Measurements from ENCODE around the gene PDZRN3.

Gene PDZRN3

GRCh38 chr3:73624821-73625665, at the start of gene PDZRN3:
Gene PDZRN3, minus strand, starts transcription at chr3:73624941.
- DNase-seq (ENCODE audit: low spot score), result no peak

GRCh38 chr3:73674280-73674679, 49.5 kb upstream of the PDZRN3 start:
- no peak for DNase-seq (ENCODE audit: low spot score)

DNA sequence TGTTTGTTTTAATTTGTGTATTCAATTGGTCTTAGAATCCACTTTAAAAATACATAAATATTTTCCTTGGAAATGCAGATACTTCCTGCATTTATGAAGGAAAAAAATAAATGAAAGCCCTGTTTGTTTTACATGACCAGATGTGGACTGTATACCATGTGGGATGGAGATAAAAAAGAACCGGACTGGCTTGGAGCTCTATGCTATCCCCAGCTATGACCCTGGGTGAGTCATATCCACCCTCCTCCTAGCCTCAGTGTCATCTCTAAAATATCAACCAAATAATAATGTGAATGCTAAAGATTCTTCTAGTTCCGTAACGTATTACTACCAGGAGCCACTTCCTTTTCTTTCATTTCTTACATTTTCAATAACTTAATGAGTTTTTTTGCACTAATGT, 44.5 kb upstream of the PDZRN3 start:
- DNase-seq (ENCODE audit: low spot score), result no peak

DNA sequence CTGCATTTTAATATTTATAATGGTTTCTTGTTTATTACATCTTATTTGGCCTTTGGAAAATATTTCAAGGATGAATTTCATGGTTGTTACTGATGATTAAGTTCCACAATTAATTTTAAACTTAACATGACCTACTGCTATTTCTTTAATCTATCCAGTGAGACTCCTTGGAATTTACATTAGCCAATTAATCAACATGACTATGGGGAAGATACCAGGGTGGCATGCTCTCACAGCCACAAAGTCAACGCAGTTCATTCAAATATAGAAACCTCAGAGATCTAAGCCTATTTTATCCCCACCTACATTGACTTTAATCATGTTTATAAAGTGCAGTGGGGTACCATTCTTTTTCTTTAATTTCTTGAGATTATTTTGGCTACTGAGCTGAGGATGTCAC, 43.6 kb upstream of the PDZRN3 start:
- DNase-seq (ENCODE audit: low spot score), result no peak

GRCh38 chr3:73667889-73668288, 43.1 kb upstream of the PDZRN3 start:
- DNase-seq (ENCODE audit: low spot score), result no peak

DNA sequence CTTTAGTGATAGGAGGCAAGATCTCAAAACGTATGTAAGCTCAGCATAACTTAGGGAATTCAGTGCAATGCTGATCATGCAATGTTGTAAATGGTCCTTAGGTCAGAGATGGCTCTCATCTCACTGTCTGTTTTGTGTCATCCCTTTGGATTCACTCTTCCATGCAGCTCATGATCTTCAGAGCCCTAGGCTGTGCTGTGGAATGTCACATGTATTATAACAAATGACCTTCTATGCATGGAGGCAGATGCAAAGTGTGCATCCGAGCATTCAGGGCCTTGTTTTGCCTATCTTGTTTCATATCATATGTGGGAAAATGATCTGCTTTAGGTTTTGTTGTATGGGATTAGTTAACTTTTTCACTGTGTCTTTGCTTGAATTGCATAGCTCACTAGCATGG, 40.5 kb upstream of the PDZRN3 start:
- no peak for DNase-seq (ENCODE audit: low spot score)

- DNase-seq (ENCODE audit: low spot score), result no peak
Observed at GRCh38 chr3:73664389-73664788, 39.6 kb upstream of the PDZRN3 start.

GRCh38 chr3:73663495-73663894, 38.8 kb upstream of the PDZRN3 start:
- DNase-seq (ENCODE audit: low spot score), result no peak

GRCh38 chr3:73661265-73661664, 36.5 kb upstream of the PDZRN3 start:
- no peak for DNase-seq (ENCODE audit: low spot score)

DNA sequence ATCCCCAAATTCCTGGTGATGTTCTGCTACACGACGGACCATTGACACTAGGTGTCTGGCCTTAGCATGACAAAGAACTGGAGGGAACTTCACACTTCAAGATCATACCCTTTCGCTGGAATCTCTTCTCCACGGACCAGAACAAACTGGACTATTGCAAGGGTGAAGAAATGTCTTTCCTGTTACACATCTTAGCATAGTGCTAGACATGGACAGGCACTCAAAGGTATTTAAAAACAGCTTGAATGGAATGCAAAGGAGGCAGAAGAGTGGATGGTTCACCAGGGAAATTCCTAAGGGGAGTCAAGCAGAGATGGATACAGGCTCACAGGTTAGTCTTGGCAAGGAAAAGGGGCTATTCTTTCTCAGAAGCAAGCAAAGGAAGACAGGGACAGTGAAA, 33.5 kb upstream of the PDZRN3 start:
- no peak for DNase-seq (ENCODE audit: low spot score)

GRCh38 chr3:73657186-73657585, 32.4 kb upstream of the PDZRN3 start:
- DNase-seq (ENCODE audit: low spot score), result no peak

DNA sequence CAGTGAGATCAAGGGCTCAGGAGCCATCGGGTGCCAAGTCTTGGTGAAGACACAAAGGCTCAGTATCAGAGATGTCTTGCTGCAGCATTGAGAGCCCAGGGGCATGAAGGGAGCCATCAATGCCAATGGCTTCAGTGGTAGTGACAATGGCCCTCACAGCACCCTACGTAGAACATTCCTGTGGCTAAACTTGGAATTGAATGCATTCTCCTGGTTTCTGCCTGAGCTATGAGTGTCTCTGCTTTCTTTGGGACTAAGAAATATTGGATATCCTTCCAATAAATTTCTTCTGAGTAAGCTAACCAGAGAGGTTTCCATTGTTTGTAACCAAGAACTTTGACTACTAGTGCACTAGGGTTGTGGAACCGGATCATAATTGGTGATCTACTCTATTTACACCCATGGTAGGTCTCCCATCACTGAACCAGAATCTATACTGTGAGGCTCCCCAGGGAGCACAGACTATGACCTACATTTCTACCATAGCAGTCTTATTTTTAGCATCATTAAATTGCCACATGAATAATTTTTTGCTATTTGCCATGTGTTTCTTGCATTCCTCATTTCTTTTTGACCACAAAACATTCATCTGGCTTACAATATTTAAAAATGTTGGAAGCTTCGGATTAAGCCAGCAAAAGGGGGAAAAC, 31.6 kb upstream of the PDZRN3 start:
- no peak for DNase-seq (ENCODE audit: low spot score)

DNA sequence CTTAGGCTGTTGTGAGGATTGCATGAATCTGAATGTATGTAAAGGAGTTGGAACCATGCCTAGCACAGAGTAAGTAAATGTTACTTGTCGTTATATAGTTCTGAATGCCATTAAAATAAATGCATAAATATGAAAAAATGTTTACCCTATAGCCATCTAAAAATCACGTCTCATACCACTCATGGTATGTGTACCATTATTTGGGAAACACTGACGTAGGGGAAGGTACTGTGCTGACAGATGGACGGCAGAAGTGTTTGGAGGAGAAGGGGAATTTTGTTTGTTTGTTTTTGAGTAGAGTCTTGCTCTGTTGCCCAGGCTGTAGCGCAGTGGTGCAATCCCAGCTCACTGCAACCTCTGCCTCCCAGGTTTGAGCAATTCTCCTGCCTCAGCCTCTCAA, 30.5 kb upstream of the PDZRN3 start:
- DNase-seq (ENCODE audit: low spot score), result no peak

GRCh38 chr3:73653877-73654276, 29.1 kb upstream of the PDZRN3 start:
- DNase-seq (ENCODE audit: low spot score), result no peak

DNA sequence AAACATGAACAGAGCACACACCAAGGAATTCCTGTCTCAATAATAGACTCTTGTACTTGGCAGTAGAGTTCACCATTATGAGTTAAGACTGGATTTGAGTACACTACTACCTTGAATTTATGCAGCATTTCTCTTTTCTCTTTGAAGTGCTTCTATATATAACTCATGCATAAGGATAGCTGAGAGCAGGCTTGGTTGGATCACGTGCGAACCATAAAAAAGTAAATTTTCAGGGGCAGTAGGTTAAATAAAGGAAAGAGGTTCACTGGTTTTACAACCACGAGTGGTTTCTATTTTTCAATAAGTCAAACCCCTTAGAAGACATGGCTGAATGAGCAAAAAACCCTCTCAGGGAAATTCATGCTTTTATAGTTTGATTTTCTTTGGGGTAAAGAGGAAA, 28.6 kb upstream of the PDZRN3 start:
- DNase-seq (ENCODE audit: low spot score), result no peak

- no peak for DNase-seq (ENCODE audit: low spot score)
Observed at GRCh38 chr3:73652896-73653295, 28.2 kb upstream of the PDZRN3 start.

- DNase-seq (ENCODE audit: low spot score), result no peak
Observed at GRCh38 chr3:73637042-73637441, 12.3 kb upstream of the PDZRN3 start.

DNA sequence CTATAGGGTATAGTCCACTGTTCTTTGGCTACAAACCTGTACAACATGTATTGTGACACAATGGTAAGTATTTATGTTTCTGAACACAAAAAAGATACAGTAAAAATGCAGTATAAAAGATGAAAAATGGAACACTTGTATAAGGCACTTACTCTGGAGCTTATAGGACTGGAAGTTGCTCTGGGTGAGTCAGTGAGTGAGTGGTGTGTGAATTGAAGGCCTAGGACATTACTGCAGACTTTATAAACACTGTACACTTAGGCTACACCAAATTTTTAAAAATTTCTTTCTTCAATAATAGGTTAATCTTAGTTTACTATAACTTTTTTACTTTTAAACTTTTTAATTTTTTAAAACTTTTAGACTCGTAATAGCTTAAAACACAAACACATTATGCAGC, 10.5 kb upstream of the PDZRN3 start:
- no peak for DNase-seq (ENCODE audit: low spot score)

GRCh38 chr3:73633916-73634344, 9.2 kb upstream of the PDZRN3 start:
- no peak for DNase-seq (ENCODE audit: low spot score)

GRCh38 chr3:73633453-73633852, 8.7 kb upstream of the PDZRN3 start:
- DNase-seq (ENCODE audit: low spot score), result no peak

DNA sequence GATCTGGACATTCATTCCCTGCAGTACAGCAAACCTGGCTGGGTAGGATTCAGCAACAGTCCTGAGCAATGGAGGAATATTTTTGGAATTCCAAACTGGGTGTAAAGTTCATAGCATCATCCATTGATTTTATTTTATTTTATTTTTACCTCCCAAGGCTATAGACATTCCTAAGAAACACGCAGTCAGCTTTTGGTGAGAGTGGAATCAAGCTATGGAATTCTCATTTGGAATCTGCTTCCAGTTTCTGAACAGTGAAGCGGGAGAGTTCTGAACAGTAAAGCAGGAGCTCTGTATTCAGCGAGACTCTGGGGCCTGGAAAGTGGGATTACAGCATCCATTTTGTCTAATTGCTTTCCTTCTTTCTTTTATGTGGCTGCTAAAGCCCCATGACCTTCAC, 1.4 kb upstream of the PDZRN3 start:
- DNase-seq (ENCODE audit: low spot score), result no peak

GRCh38 chr3:73624017-73624820, 522 bp downstream of the PDZRN3 start:
- DNase-seq (ENCODE audit: low spot score), result no peak

GRCh38 chr3:73623346-73623745, 1.4 kb downstream of the PDZRN3 start:
- DNase-seq (ENCODE audit: low spot score), result no peak
